GM18909 (cell line): ENCODE data around the gene ADARB2.
"Not testable (repeated sequence)": the region's sequence is repeated elsewhere in the genome, so short reads cannot be mapped to it uniquely, and the experiment has no call there.

Source experiments
- ATAC-seq: cut with Tn5 transposase; IDR thresholded peaks from one replicate; pipeline ENCODE4 v1.9.1; 2021; ENCODE audit warnings: mild to moderate bottlenecking; ENCODE audit not compliant: unreplicated experiment, poor library complexity

ADARB2 gene

GRCh38 chr10:1159131-1160061 is 577.9 kb downstream of the ADARB2 start:
- ATAC-seq, result no peak

GRCh38 chr10:1158536-1158935 is 578.8 kb downstream of the ADARB2 start:
- not testable (repeated sequence) for ATAC-seq

GRCh38 chr10:1158066-1158465 is 579.3 kb downstream of the ADARB2 start:
- no peak for ATAC-seq

GRCh38 chr10:1157615-1157933 is 579.8 kb downstream of the ADARB2 start:
- no peak for ATAC-seq

- no peak for ATAC-seq
Observed at GRCh38 chr10:1156921-1157614, 580.3 kb downstream of the ADARB2 start.

- no peak for ATAC-seq
Observed at GRCh38 chr10:1156616-1156886, 580.8 kb downstream of the ADARB2 start.

GRCh38 chr10:1155791-1156615 is 581.3 kb downstream of the ADARB2 start:
- no peak for ATAC-seq

- no peak for ATAC-seq
Observed at GRCh38 chr10:1154531-1155295, 582.6 kb downstream of the ADARB2 start.

GRCh38 chr10:1153805-1154351 is 583.4 kb downstream of the ADARB2 start:
- no peak for ATAC-seq

GRCh38 chr10:1153251-1153763 is 584.0 kb downstream of the ADARB2 start:
- ATAC-seq, result no peak

- ATAC-seq, result no peak
Observed at GRCh38 chr10:1152386-1153250, 584.7 kb downstream of the ADARB2 start.

- ATAC-seq, result peak; percentile 61
Observed at GRCh38 chr10:1151076-1152033, 586.0 kb downstream of the ADARB2 start.

- ATAC-seq, result no peak
Observed at GRCh38 chr10:1150638-1150955, 586.7 kb downstream of the ADARB2 start.

- ATAC-seq, result no peak
Observed at GRCh38 chr10:1149793-1150637, 587.3 kb downstream of the ADARB2 start.

GRCh38 chr10:1148855-1149605 is 588.3 kb downstream of the ADARB2 start:
- no peak for ATAC-seq

- no peak for ATAC-seq
Observed at GRCh38 chr10:1147810-1148209, 589.5 kb downstream of the ADARB2 start.
